ENCODE measurements around the gene ADAMTSL1. TPM values are rescaled to one million over a fixed set of nuclear protein-coding genes. Genes with fewer than 3 reads are reported as not detected.

Gene ADAMTSL1
- total RNA-seq, 1 experiment from 2014 or later, result 0.94 TPM

DNA sequence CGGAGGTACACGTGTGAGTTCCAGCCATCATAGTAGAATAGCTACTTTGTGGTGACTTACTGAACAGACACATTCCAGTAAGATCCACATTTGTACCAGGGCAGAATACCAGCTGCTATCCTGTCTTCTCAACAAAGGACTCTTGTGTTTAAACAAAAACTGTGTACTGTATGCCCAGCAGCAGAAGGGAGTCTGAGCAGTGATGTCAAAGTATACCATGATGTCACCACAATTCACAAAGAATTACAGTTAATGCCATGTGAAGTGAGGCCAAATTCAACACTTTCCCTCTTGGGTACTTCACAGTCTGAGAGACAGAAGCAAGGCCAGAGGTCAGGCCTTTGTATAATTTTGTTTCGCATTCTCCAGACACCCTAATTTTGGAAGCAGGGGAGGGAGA, 137.0 kb downstream of the ADAMTSL1 start:
- no peak for TF ChIP-seq ZNF263 (CRISPR knock-in tag; IDR thresholded peaks at IDR 0.05; ENCODE audit: low read depth)
- TF ChIP-seq ZNF232 (CRISPR knock-in tag; IDR thresholded peaks at IDR 0.05), result no peak
- TF ChIP-seq ERG (CRISPR knock-in tag; IDR thresholded peaks at IDR 0.05), result no peak
- TF ChIP-seq, protein P1, sequence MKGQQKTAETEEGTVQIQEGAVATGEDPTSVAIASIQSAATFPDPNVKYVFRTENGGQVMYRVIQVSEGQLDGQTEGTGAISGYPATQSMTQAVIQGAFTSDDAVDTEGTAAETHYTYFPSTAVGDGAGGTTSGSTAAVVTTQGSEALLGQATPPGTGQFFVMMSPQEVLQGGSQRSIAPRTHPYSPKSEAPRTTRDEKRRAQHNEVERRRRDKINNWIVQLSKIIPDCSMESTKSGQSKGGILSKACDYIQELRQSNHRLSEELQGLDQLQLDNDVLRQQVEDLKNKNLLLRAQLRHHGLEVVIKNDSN (CRISPR knock-in tag; IDR thresholded peaks at IDR 0.05), result no peak
- TF ChIP-seq, protein P2, sequence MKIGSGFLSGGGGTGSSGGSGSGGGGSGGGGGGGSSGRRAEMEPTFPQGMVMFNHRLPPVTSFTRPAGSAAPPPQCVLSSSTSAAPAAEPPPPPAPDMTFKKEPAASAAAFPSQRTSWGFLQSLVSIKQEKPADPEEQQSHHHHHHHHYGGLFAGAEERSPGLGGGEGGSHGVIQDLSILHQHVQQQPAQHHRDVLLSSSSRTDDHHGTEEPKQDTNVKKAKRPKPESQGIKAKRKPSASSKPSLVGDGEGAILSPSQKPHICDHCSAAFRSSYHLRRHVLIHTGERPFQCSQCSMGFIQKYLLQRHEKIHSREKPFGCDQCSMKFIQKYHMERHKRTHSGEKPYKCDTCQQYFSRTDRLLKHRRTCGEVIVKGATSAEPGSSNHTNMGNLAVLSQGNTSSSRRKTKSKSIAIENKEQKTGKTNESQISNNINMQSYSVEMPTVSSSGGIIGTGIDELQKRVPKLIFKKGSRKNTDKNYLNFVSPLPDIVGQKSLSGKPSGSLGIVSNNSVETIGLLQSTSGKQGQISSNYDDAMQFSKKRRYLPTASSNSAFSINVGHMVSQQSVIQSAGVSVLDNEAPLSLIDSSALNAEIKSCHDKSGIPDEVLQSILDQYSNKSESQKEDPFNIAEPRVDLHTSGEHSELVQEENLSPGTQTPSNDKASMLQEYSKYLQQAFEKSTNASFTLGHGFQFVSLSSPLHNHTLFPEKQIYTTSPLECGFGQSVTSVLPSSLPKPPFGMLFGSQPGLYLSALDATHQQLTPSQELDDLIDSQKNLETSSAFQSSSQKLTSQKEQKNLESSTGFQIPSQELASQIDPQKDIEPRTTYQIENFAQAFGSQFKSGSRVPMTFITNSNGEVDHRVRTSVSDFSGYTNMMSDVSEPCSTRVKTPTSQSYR (CRISPR knock-in tag; IDR thresholded peaks at IDR 0.05), result no peak
- Mint-ChIP-seq H3K36me3 (no peaks in the 10 kb centered on the region), H3K27me3 (ENCODE audit: low read depth) (peaks cover 6% of the 10 kb centered on the region; the same call in 1 of the 2 replicates), H3K4me1 (peaks cover 17% of the 10 kb centered on the region), H3K9me3 (no peaks in the 10 kb centered on the region; the same call in 1 of the 2 replicates), H3K27ac (no peak overlapping the region), H3K4me3 (no peak overlapping the region)
- ChIA-PET POLR2A (no interaction called here), CTCF (no interaction called here)
- ATAC-seq (no peak), DNase-seq (ENCODE audit: low spot score) (no peak)

DNA sequence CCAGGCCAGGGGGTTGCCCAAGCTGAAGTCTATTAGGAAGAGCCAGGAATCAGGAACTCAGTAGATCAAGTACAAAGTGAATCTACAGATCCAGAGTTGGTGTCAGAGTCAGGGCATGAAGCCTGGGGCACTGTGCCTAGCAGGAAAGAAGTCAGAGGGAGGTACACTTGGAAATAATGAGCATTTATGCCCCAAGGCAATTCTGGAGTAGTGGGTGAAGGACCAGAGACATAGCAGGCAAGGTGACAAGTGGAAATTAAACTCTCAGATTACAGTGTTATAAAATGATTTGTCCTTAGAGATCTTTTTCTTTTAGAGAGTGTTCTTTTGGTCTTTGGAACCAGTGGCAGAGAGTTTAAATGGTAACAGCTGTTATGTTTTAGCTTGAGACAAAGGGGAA, 138.0 kb downstream of the ADAMTSL1 start:
- Mint-ChIP-seq H3K9me3 (no peaks in the 10 kb centered on the region; the same call in 1 of the 2 replicates), H3K27ac (no peak overlapping the region), H3K4me1 (peaks cover 6% of the 10 kb centered on the region), H3K36me3 (no peaks in the 10 kb centered on the region), H3K27me3 (ENCODE audit: low read depth) (no peaks in the 10 kb centered on the region), H3K4me3 (no peak overlapping the region)
- ATAC-seq (no peak), DNase-seq (ENCODE audit: low spot score) (no peak)
- no peak for TF ChIP-seq MLX (CRISPR knock-in tag; IDR thresholded peaks at IDR 0.05)
- TF ChIP-seq CREB1 (CRISPR knock-in tag; IDR thresholded peaks at IDR 0.05), result no peak
- no peak for TF ChIP-seq ZNF121 (CRISPR knock-in tag; IDR thresholded peaks at IDR 0.05)
- TF ChIP-seq JUN (CRISPR knock-in tag; IDR thresholded peaks at IDR 0.05), result no peak
- TF ChIP-seq ATF3 (CRISPR knock-in tag; conservative IDR thresholded peaks at IDR 0.05), result no peak
- no peak for TF ChIP-seq ATF1 (CRISPR knock-in tag; IDR thresholded peaks at IDR 0.05)
- POLR2A ChIA-PET, result no interaction called here
- CTCF ChIA-PET, result no interaction called here

GRCh38 chr9:18614116-18614515, 140.2 kb downstream of the ADAMTSL1 start:
- ChIA-PET CTCF (no interaction called here), POLR2A (no interaction called here)
- H3K27ac Mint-ChIP-seq, result no peak overlapping the region
- DNase-seq (ENCODE audit: low spot score) (no peak), ATAC-seq (no peak)
- no peaks in the 10 kb centered on the region for H3K4me1 Mint-ChIP-seq
- no peaks in the 10 kb centered on the region for H3K9me3 Mint-ChIP-seq
- no peaks in the 10 kb centered on the region for H3K36me3 Mint-ChIP-seq
- H3K4me3 Mint-ChIP-seq, result no peak overlapping the region
- no peaks in the 10 kb centered on the region for H3K27me3 Mint-ChIP-seq (ENCODE audit: low read depth)
- TF ChIP-seq FOXJ3 (CRISPR knock-in tag; IDR thresholded peaks at IDR 0.05; ENCODE audit: borderline replicate concordance) (no peak), ZMAT4 (CRISPR knock-in tag; IDR thresholded peaks at IDR 0.05) (no peak), USF2 (CRISPR knock-in tag; IDR thresholded peaks at IDR 0.05) (no peak), ZNF416 (CRISPR knock-in tag; IDR thresholded peaks at IDR 0.05) (no peak), ATF1 (CRISPR knock-in tag; IDR thresholded peaks at IDR 0.05) (no peak), SMAD3 (CRISPR knock-in tag; IDR thresholded peaks at IDR 0.05; ENCODE audit: borderline replicate concordance) (no peak), ATF2 (CRISPR knock-in tag; IDR thresholded peaks at IDR 0.05; ENCODE audit: borderline replicate concordance, low read depth) (no peak), JUN (CRISPR knock-in tag; IDR thresholded peaks at IDR 0.05) (no peak), ZNF263 (CRISPR knock-in tag; IDR thresholded peaks at IDR 0.05; ENCODE audit: low read depth) (no peak), CREB1 (CRISPR knock-in tag; IDR thresholded peaks at IDR 0.05) (no peak), RORB (CRISPR knock-in tag; IDR thresholded peaks at IDR 0.05) (no peak)
- TF ChIP-seq, protein P3, sequence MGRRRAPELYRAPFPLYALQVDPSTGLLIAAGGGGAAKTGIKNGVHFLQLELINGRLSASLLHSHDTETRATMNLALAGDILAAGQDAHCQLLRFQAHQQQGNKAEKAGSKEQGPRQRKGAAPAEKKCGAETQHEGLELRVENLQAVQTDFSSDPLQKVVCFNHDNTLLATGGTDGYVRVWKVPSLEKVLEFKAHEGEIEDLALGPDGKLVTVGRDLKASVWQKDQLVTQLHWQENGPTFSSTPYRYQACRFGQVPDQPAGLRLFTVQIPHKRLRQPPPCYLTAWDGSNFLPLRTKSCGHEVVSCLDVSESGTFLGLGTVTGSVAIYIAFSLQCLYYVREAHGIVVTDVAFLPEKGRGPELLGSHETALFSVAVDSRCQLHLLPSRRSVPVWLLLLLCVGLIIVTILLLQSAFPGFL (CRISPR knock-in tag; IDR thresholded peaks at IDR 0.05; ENCODE audit: borderline replicate concordance), result no peak
- TF ChIP-seq, protein P1 (CRISPR knock-in tag; IDR thresholded peaks at IDR 0.05), result no peak
